Measurements from ENCODE around the gene GABRG2. TPM values are rescaled to one million over a fixed set of nuclear protein-coding genes. Genes with fewer than 3 reads are reported as not detected.

The GABRG2 gene
- total and polyA plus RNA-seq, 2 of the 13 experiments (the other 11 are each of a cell fraction or from before 2014, with no cell fraction given): not detected

DNA sequence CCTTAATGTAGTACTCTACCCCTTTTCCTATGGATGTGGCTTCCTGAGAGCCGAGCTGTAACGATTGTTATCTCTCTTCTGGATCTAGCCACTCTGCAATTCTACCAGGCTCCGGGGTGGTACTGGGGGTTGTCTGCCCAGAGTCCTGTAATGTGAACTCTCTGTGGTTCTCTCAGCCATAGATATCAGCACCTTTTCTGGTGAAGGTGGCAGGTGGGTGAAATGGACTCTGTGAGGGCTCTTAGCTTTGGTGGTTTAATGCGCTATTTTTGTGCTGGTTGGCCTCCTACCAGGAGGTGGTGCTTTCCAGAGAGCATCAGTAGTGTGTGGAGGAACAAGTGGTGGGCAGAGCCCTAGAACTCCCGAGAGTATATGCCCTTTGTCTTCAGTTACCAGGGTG lies 122.1 kb downstream of the GABRG2 start (continued):
- TF ChIP-seq, protein P1, sequence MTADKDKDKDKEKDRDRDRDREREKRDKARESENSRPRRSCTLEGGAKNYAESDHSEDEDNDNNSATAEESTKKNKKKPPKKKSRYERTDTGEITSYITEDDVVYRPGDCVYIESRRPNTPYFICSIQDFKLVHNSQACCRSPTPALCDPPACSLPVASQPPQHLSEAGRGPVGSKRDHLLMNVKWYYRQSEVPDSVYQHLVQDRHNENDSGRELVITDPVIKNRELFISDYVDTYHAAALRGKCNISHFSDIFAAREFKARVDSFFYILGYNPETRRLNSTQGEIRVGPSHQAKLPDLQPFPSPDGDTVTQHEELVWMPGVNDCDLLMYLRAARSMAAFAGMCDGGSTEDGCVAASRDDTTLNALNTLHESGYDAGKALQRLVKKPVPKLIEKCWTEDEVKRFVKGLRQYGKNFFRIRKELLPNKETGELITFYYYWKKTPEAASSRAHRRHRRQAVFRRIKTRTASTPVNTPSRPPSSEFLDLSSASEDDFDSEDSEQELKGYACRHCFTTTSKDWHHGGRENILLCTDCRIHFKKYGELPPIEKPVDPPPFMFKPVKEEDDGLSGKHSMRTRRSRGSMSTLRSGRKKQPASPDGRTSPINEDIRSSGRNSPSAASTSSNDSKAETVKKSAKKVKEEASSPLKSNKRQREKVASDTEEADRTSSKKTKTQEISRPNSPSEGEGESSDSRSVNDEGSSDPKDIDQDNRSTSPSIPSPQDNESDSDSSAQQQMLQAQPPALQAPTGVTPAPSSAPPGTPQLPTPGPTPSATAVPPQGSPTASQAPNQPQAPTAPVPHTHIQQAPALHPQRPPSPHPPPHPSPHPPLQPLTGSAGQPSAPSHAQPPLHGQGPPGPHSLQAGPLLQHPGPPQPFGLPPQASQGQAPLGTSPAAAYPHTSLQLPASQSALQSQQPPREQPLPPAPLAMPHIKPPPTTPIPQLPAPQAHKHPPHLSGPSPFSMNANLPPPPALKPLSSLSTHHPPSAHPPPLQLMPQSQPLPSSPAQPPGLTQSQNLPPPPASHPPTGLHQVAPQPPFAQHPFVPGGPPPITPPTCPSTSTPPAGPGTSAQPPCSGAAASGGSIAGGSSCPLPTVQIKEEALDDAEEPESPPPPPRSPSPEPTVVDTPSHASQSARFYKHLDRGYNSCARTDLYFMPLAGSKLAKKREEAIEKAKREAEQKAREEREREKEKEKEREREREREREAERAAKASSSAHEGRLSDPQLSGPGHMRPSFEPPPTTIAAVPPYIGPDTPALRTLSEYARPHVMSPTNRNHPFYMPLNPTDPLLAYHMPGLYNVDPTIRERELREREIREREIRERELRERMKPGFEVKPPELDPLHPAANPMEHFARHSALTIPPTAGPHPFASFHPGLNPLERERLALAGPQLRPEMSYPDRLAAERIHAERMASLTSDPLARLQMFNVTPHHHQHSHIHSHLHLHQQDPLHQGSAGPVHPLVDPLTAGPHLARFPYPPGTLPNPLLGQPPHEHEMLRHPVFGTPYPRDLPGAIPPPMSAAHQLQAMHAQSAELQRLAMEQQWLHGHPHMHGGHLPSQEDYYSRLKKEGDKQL (CRISPR knock-in tag; IDR thresholded peaks at IDR 0.05; ENCODE audit: low read depth): no peak
- TF ChIP-seq ZNF773 (CRISPR knock-in tag; IDR thresholded peaks at IDR 0.05; ENCODE audit: borderline replicate concordance): no peak
- TF ChIP-seq, protein P2, sequence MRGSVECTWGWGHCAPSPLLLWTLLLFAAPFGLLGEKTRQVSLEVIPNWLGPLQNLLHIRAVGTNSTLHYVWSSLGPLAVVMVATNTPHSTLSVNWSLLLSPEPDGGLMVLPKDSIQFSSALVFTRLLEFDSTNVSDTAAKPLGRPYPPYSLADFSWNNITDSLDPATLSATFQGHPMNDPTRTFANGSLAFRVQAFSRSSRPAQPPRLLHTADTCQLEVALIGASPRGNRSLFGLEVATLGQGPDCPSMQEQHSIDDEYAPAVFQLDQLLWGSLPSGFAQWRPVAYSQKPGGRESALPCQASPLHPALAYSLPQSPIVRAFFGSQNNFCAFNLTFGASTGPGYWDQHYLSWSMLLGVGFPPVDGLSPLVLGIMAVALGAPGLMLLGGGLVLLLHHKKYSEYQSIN (CRISPR knock-in tag; IDR thresholded peaks at IDR 0.05; ENCODE audit: borderline replicate concordance): no peak
- TF ChIP-seq, protein P3, sequence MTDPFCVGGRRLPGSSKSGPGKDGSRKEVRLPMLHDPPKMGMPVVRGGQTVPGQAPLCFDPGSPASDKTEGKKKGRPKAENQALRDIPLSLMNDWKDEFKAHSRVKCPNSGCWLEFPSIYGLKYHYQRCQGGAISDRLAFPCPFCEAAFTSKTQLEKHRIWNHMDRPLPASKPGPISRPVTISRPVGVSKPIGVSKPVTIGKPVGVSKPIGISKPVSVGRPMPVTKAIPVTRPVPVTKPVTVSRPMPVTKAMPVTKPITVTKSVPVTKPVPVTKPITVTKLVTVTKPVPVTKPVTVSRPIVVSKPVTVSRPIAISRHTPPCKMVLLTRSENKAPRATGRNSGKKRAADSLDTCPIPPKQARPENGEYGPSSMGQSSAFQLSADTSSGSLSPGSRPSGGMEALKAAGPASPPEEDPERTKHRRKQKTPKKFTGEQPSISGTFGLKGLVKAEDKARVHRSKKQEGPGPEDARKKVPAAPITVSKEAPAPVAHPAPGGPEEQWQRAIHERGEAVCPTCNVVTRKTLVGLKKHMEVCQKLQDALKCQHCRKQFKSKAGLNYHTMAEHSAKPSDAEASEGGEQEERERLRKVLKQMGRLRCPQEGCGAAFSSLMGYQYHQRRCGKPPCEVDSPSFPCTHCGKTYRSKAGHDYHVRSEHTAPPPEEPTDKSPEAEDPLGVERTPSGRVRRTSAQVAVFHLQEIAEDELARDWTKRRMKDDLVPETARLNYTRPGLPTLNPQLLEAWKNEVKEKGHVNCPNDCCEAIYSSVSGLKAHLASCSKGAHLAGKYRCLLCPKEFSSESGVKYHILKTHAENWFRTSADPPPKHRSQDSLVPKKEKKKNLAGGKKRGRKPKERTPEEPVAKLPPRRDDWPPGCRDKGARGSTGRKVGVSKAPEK (CRISPR knock-in tag; IDR thresholded peaks at IDR 0.05; ENCODE audit: borderline replicate concordance): no peak
- TF ChIP-seq, protein P4, sequence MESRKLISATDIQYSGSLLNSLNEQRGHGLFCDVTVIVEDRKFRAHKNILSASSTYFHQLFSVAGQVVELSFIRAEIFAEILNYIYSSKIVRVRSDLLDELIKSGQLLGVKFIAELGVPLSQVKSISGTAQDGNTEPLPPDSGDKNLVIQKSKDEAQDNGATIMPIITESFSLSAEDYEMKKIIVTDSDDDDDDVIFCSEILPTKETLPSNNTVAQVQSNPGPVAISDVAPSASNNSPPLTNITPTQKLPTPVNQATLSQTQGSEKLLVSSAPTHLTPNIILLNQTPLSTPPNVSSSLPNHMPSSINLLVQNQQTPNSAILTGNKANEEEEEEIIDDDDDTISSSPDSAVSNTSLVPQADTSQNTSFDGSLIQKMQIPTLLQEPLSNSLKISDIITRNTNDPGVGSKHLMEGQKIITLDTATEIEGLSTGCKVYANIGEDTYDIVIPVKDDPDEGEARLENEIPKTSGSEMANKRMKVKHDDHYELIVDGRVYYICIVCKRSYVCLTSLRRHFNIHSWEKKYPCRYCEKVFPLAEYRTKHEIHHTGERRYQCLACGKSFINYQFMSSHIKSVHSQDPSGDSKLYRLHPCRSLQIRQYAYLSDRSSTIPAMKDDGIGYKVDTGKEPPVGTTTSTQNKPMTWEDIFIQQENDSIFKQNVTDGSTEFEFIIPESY (CRISPR knock-in tag; IDR thresholded peaks at IDR 0.05): no peak
- no peak for TF ChIP-seq ZNF256 (CRISPR knock-in tag; conservative IDR thresholded peaks at IDR 0.05)
- no peak for TF ChIP-seq MXI1 (IDR thresholded peaks at IDR 0.05; ENCODE audit: borderline replicate concordance, low read depth, low read length)
- no peak for TF ChIP-seq ZNF672 (CRISPR knock-in tag; IDR thresholded peaks at IDR 0.05)

Measured in HepG2 (cell line).